ENCODE measurements around the gene TICAM1.
A peak's percentile ranks its signal among the peaks of the same experiment; 100 is the strongest.

TICAM1 gene

DNA sequence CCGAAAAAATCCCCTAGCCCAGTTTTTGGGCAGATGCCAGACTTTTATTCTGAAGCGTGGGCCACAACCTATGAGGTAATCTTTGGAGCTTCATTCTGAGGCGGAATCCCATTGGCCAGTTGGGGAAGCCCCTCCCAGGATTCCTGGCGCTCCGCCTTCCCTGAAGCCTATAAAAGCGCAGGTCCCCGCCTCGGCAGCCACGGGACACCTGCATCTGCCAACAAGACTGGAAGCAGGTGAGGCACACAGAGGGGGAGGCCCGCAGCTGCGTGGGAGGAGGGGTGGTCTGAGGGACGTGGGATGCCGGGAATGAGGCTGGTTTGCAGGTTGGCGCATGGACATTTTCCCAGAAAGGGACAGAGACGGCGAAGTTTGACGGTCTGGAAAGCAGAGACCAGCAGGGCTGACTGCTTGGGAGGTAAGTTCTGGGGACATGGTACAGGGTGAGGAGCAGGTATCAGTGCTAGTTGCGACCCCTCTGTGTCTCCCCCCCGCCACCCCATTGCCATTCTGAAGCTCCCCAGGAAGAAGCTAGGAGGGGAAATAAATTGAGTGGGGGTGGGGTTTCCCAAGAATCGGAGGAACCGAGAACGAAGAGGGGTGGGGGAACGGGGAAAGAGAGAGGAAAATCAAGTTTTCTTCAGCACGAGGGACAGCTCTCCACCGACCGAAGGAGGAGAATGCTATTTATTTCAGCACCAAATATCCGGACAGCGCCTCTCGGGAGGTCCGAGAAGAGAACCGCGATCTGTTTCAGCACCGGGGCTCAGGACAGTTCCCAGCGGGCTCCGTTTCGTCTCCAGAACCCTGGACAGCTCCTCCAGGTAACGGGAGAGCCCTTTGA, 62.4 kb downstream of the TICAM1 start:
- DNase-seq (ENCODE audit: low read depth) = peak; percentile 54

Measured in activated T-helper 9 cell treated with anti-CD3 and anti-CD28 coated beads, Interleukin-2, amount 50 U/mL, for 16 hours (primary cell).